PC-9 (cell line): ENCODE measurements around the gene SKIDA1.

ENCODE experiments used
- CTCF ChIP-seq: fragments of 200-600 bp; sonication (generic); conservative IDR thresholded peaks from 2 replicates; pipeline ENCODE4 v1.6.1; 2017; ENCODE audit warnings: mixed run types, antibody characterized with exemption, mild to moderate bottlenecking, moderate library complexity
- EZH2 ChIP-seq: fragments of 200-600 bp; sonication (generic); IDR thresholded peaks from 2 replicates; pipeline ENCODE4 v1.8.0; 2017; ENCODE audit warnings: antibody characterized with exemption, low read depth

- TF ChIP-seq CTCF, result no peak
- no peak for TF ChIP-seq EZH2
Measured at GRCh38 chr10:21528236-21529031, 3.0 kb upstream of the SKIDA1 start.
